NB4 (cell line): ENCODE data around the gene KLHL26.

ENCODE experiments used
- CTCF ChIP-seq: IDR thresholded peaks from one replicate; pipeline ENCODE4 v1.5.1; 2012; ENCODE audit warnings: low read depth, low read length
- MAX ChIP-seq: IDR thresholded peaks from 2 replicates; pipeline ENCODE4 v1.6.1; 2011; ENCODE audit warnings: low read depth, low read length
- MYC ChIP-seq: IDR thresholded peaks from 2 replicates; pipeline ENCODE4 v1.6.1; 2011; ENCODE audit warnings: low read depth, low read length
- POLR2A ChIP-seq: IDR thresholded peaks from 2 replicates; pipeline ENCODE4 v1.6.1; 2011; ENCODE audit warnings: mild to moderate bottlenecking; ENCODE audit not compliant: insufficient read length; ENCODE audit errors: extremely low read depth

- peak; percentile 71 for TF ChIP-seq POLR2A
- TF ChIP-seq CTCF, result no peak
- peak; percentile 41 for TF ChIP-seq MYC
- 0 out of 2 replicates have a peak, but pooled peaks have one; percentile 6 for TF ChIP-seq MAX
Observed at GRCh38 chr19:18683109-18683957, 46.5 kb downstream of the KLHL26 start, which contains the start of gene CRTC1.
